Measurements from ENCODE around the gene HOXA6.

The HOXA6 gene

GRCh38 chr7:27155816-27156507 is 8.4 kb upstream of the HOXA6 start:
- TF ChIP-seq CTCF (IDR thresholded peaks at IDR 0.05; ENCODE audit: insufficient read depth, low read depth, low read length, missing control alignments), result no peak

GRCh38 chr7:27154901-27155815 is 7.6 kb upstream of the HOXA6 start:
- peak; percentile 21 for DNase-seq (ENCODE audit: low read depth)
- no peak overlapping the region for H3K4me3 ChIP-seq (ENCODE audit: low read depth, low read length)
- no peak for TF ChIP-seq CTCF (IDR thresholded peaks at IDR 0.05; ENCODE audit: insufficient read depth, low read depth, low read length, missing control alignments)

More at GRCh38 chr7:27155816-27156507, 8.4 kb upstream of the HOXA6 start:
- DNase-seq (ENCODE audit: low read depth), result no peak
- no peak overlapping the region for H3K4me3 ChIP-seq (ENCODE audit: low read depth, low read length)

GRCh38 chr7:27154369-27154768 is 6.8 kb upstream of the HOXA6 start:
- DNase-seq (ENCODE audit: low read depth), result no peak
- H3K4me3 ChIP-seq (ENCODE audit: low read depth, low read length), result no peak overlapping the region
- no peak for TF ChIP-seq CTCF (IDR thresholded peaks at IDR 0.05; ENCODE audit: insufficient read depth, low read depth, low read length, missing control alignments)

GRCh38 chr7:27153526-27153925 is 6.0 kb upstream of the HOXA6 start:
- no peak overlapping the region for H3K4me3 ChIP-seq (ENCODE audit: low read depth, low read length)
- no peak for DNase-seq (ENCODE audit: low read depth)
- no peak for TF ChIP-seq CTCF (IDR thresholded peaks at IDR 0.05; ENCODE audit: insufficient read depth, low read depth, low read length, missing control alignments)

- no peak for TF ChIP-seq CTCF (IDR thresholded peaks at IDR 0.05; ENCODE audit: insufficient read depth, low read depth, low read length, missing control alignments)
- DNase-seq (ENCODE audit: low read depth), result no peak
- no peak overlapping the region for H3K4me3 ChIP-seq (ENCODE audit: low read depth, low read length)
Observed at GRCh38 chr7:27152816-27153442, 5.4 kb upstream of the HOXA6 start.

- H3K4me3 ChIP-seq (ENCODE audit: low read depth, low read length), result no peak within 1 kb of the TSS
- no peak for DNase-seq (ENCODE audit: low read depth)
- TF ChIP-seq CTCF (IDR thresholded peaks at IDR 0.05; ENCODE audit: insufficient read depth, low read depth, low read length, missing control alignments), result no peak
Observed at GRCh38 chr7:27151931-27152815, 4.6 kb upstream of the HOXA6 start, which contains the start of gene HOXA3. TSS of gene HOXA3 (minus strand) at chr7:27152583. CDS start at chr7:27110640, 41,943 bp downstream.

Measured in GM12865 (cell line).